Measurements from ENCODE around the gene PDZD2.

The PDZD2 gene

GRCh38 chr5:31786090-31786631 lies 147.2 kb downstream of the PDZD2 start:
- no peaks in the 10 kb centered on the region for H3K4me1 ChIP-seq (ENCODE audit: control insufficient read depth, insufficient read depth, low read length, unreplicated experiment)
- H3K79me2 ChIP-seq (ENCODE audit: control insufficient read depth, insufficient read depth, low read length, unreplicated experiment) = no peaks in the 10 kb centered on the region
- H2AFZ ChIP-seq (ENCODE audit: low read length, unreplicated experiment) = no peak overlapping the region
- no peak overlapping the region for H3K4me3 ChIP-seq (ENCODE audit: low read depth, low read length)
- no peaks in the 10 kb centered on the region for H3K36me3 ChIP-seq (ENCODE audit: insufficient read depth, low read length)
- peaks cover 11% of the 10 kb centered on the region; the same call in 1 of the 2 replicates for H3K27me3 ChIP-seq (ENCODE audit: insufficient read depth, low read length)
- no peak overlapping the region for H3K27ac ChIP-seq (ENCODE audit: low read depth, low read length)

DNA sequence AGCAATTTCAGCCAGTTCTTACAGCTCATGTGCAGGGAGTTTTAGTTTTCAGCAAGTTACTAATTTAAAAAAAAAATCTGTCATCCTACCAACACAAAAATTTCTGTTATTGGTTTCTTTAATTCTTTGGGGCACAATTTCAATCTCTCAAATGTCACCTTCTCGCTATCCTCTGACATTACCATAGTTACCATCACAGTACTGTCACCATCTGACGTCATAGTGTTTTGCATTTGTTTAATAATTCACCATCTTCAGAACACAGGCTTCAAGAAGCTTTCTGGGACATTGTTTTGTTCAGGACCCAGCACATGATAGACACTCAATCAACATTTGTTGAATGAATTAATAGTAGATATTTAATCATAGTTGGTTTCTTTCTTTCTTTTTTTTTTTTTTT lies 155.1 kb downstream of the PDZD2 start:
- H3K79me2 ChIP-seq (ENCODE audit: control insufficient read depth, insufficient read depth, low read length, unreplicated experiment) = no peaks in the 10 kb centered on the region
- H3K27ac ChIP-seq (ENCODE audit: low read depth, low read length) = no peak overlapping the region
- no peak overlapping the region for H3K4me3 ChIP-seq (ENCODE audit: low read depth, low read length)
- no peaks in the 10 kb centered on the region for H3K4me1 ChIP-seq (ENCODE audit: control insufficient read depth, insufficient read depth, low read length, unreplicated experiment)
- H3K36me3 ChIP-seq (ENCODE audit: insufficient read depth, low read length) = no peaks in the 10 kb centered on the region
- peaks cover 20% of the 10 kb centered on the region for H3K27me3 ChIP-seq (ENCODE audit: insufficient read depth, low read length)
- H2AFZ ChIP-seq (ENCODE audit: low read length, unreplicated experiment) = no peak overlapping the region

DNA sequence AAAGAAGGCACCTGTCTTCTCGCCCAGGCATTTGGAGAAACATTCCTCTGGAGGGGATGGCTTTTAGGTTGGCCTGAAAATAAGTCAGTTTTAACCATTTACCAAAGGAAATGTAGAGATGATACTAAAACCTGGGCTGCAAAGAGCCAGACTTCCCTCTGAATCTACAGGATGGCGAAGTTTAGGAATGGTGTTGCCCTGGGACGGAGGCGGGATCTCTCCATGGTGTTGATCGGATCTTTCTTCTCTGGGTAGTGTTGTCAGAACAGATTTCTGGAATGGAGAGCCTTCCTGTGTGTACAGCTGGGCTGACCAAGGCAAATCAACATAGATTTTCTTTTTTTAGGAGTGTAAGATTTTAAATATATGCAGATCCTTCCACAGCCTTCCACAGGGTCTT lies 159.2 kb downstream of the PDZD2 start:
- Histone ChIP-seq H3K27me3 (ENCODE audit: insufficient read depth, low read length) (peaks cover 55% of the 10 kb centered on the region), H3K4me3 (ENCODE audit: low read depth, low read length) (no peak overlapping the region), H2AFZ (ENCODE audit: low read length, unreplicated experiment) (no peak overlapping the region), H3K4me1 (ENCODE audit: control insufficient read depth, insufficient read depth, low read length, unreplicated experiment) (no peaks in the 10 kb centered on the region), H3K27ac (ENCODE audit: low read depth, low read length) (no peak overlapping the region), H3K36me3 (ENCODE audit: insufficient read depth, low read length) (no peaks in the 10 kb centered on the region), H3K79me2 (ENCODE audit: control insufficient read depth, insufficient read depth, low read length, unreplicated experiment) (no peaks in the 10 kb centered on the region)

- Histone ChIP-seq H3K27ac (ENCODE audit: low read depth, low read length) (no peak overlapping the region), H3K79me2 (ENCODE audit: control insufficient read depth, insufficient read depth, low read length, unreplicated experiment) (no peaks in the 10 kb centered on the region), H3K4me1 (ENCODE audit: control insufficient read depth, insufficient read depth, low read length, unreplicated experiment) (no peaks in the 10 kb centered on the region), H3K4me3 (ENCODE audit: low read depth, low read length) (no peak overlapping the region), H3K36me3 (ENCODE audit: insufficient read depth, low read length) (no peaks in the 10 kb centered on the region), H3K27me3 (ENCODE audit: insufficient read depth, low read length) (peaks cover 71% of the 10 kb centered on the region), H2AFZ (ENCODE audit: low read length, unreplicated experiment) (no peak overlapping the region)
Observed at GRCh38 chr5:31800351-31800750, 161.4 kb downstream of the PDZD2 start.

GRCh38 chr5:31805785-31806400 lies 167.0 kb downstream of the PDZD2 start:
- H3K79me2 ChIP-seq (ENCODE audit: control insufficient read depth, insufficient read depth, low read length, unreplicated experiment) = no peaks in the 10 kb centered on the region

GRCh38 chr5:31806561-31806960 lies 167.6 kb downstream of the PDZD2 start:
- H3K27ac ChIP-seq (ENCODE audit: low read depth, low read length) = no peak overlapping the region
- no peaks in the 10 kb centered on the region for H3K79me2 ChIP-seq (ENCODE audit: control insufficient read depth, insufficient read depth, low read length, unreplicated experiment)
- H2AFZ ChIP-seq (ENCODE audit: low read length, unreplicated experiment) = no peak overlapping the region
- H3K36me3 ChIP-seq (ENCODE audit: insufficient read depth, low read length) = no peaks in the 10 kb centered on the region
- H3K4me3 ChIP-seq (ENCODE audit: low read depth, low read length) = no peak overlapping the region
- H3K4me1 ChIP-seq (ENCODE audit: control insufficient read depth, insufficient read depth, low read length, unreplicated experiment) = peaks cover 7% of the 10 kb centered on the region
- H3K27me3 ChIP-seq (ENCODE audit: insufficient read depth, low read length) = peaks cover 56% of the 10 kb centered on the region

More at GRCh38 chr5:31805785-31806400, 167.0 kb downstream of the PDZD2 start:
- Histone ChIP-seq H3K4me3 (ENCODE audit: low read depth, low read length) (no peak overlapping the region), H3K27ac (ENCODE audit: low read depth, low read length) (no peak overlapping the region), H3K36me3 (ENCODE audit: insufficient read depth, low read length) (no peaks in the 10 kb centered on the region), H2AFZ (ENCODE audit: low read length, unreplicated experiment) (no peak overlapping the region), H3K4me1 (ENCODE audit: control insufficient read depth, insufficient read depth, low read length, unreplicated experiment) (peaks cover 2% of the 10 kb centered on the region), H3K27me3 (ENCODE audit: insufficient read depth, low read length) (peaks cover 63% of the 10 kb centered on the region)

DNA sequence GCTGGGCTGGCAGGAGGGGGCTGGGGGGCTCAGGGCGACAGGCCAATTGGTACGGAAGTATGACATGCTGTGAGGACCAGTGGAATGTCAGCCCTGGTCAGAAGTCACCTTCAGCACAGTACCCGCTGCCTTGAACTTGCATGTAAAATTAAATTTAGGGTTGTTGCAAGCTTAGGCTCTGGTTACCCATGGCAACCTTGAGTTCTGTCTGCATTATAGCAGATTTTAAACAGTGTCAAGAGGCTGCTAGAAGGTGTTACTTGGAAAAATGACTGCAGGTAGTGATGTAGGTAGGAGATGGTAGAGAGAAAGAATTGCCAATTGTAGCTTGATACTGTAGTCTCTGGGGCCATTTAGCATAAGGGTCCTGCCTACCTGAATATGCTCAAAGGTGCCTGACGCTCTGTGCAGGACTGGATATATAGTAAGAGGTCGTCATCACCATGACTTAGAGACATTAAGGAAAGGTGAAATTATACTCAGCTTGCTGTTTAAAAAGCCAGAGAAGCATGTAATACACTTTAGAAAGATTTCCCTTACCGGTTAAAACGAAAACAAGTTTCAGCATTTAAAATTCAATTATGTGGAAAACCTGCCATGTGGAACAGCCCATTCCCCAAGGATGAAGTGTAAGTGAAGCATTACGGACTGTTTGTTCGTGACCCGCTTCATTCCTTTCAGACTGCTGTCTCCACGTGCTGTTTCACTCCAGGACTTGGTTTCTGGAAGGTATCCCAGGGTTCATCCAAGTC lies 169.0 kb downstream of the PDZD2 start:
- Histone ChIP-seq H3K27me3 (ENCODE audit: insufficient read depth, low read length) (peaks cover 47% of the 10 kb centered on the region), H3K4me1 (ENCODE audit: control insufficient read depth, insufficient read depth, low read length, unreplicated experiment) (peaks cover 8% of the 10 kb centered on the region), H3K36me3 (ENCODE audit: insufficient read depth, low read length) (no peaks in the 10 kb centered on the region), H3K4me3 (ENCODE audit: low read depth, low read length) (no peak overlapping the region), H3K27ac (ENCODE audit: low read depth, low read length) (no peak overlapping the region), H3K79me2 (ENCODE audit: control insufficient read depth, insufficient read depth, low read length, unreplicated experiment) (no peaks in the 10 kb centered on the region), H2AFZ (ENCODE audit: low read length, unreplicated experiment) (no peak overlapping the region)

GRCh38 chr5:31809050-31809870 lies 170.3 kb downstream of the PDZD2 start:
- no peak overlapping the region for H3K4me3 ChIP-seq (ENCODE audit: low read depth, low read length)
- H3K27ac ChIP-seq (ENCODE audit: low read depth, low read length) = no peak overlapping the region
- no peaks in the 10 kb centered on the region for H3K79me2 ChIP-seq (ENCODE audit: control insufficient read depth, insufficient read depth, low read length, unreplicated experiment)
- peaks cover 8% of the 10 kb centered on the region for H3K4me1 ChIP-seq (ENCODE audit: control insufficient read depth, insufficient read depth, low read length, unreplicated experiment)
- H3K27me3 ChIP-seq (ENCODE audit: insufficient read depth, low read length) = peaks cover 41% of the 10 kb centered on the region
- no peak overlapping the region for H2AFZ ChIP-seq (ENCODE audit: low read length, unreplicated experiment)
- H3K36me3 ChIP-seq (ENCODE audit: insufficient read depth, low read length) = no peaks in the 10 kb centered on the region

- Histone ChIP-seq H3K27ac (ENCODE audit: low read depth, low read length) (no peak overlapping the region), H3K27me3 (ENCODE audit: insufficient read depth, low read length) (peaks cover 22% of the 10 kb centered on the region), H3K4me1 (ENCODE audit: control insufficient read depth, insufficient read depth, low read length, unreplicated experiment) (peaks cover 8% of the 10 kb centered on the region), H2AFZ (ENCODE audit: low read length, unreplicated experiment) (no peak overlapping the region), H3K4me3 (ENCODE audit: low read depth, low read length) (no peak overlapping the region), H3K79me2 (ENCODE audit: control insufficient read depth, insufficient read depth, low read length, unreplicated experiment) (no peaks in the 10 kb centered on the region), H3K36me3 (ENCODE audit: insufficient read depth, low read length) (no peaks in the 10 kb centered on the region)
Observed at GRCh38 chr5:31811210-31811609, 172.3 kb downstream of the PDZD2 start.

DNA sequence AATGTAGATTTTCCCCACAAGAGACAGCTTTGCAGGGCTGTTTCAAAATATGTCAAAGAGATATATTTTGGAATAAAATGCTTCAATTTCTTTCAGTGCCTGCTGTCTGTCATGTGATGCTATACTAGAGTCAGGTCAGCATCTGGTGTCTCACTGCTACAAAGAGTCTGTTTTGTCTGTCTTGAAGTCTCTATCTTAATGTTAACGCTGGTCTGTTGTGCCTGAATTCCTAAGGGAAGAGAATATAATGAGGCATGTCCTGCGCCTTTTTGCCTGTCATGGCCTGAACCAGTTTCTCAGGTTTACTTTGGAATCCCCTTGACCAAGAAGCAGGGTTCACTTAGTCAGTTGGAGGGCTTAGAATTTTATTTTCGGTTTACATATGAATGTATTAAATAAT lies 176.4 kb downstream of the PDZD2 start:
- no peak overlapping the region for H2AFZ ChIP-seq (ENCODE audit: low read length, unreplicated experiment)
- H3K36me3 ChIP-seq (ENCODE audit: insufficient read depth, low read length) = no peaks in the 10 kb centered on the region
- peaks cover 7% of the 10 kb centered on the region; the same call in 1 of the 2 replicates for H3K27me3 ChIP-seq (ENCODE audit: insufficient read depth, low read length)
- peaks cover 8% of the 10 kb centered on the region for H3K4me1 ChIP-seq (ENCODE audit: control insufficient read depth, insufficient read depth, low read length, unreplicated experiment)
- no peaks in the 10 kb centered on the region for H3K79me2 ChIP-seq (ENCODE audit: control insufficient read depth, insufficient read depth, low read length, unreplicated experiment)
- H3K4me3 ChIP-seq (ENCODE audit: low read depth, low read length) = no peak overlapping the region
- no peak overlapping the region for H3K27ac ChIP-seq (ENCODE audit: low read depth, low read length)

Measured in ACC112 (cell line).